NCI-H1436 treated with DMSO at 0.1 percent for 48 hours (cell line): Measurements from ENCODE around the gene LZTFL1.

Experiments used
- DNase-seq: peaks from one replicate; lab custom pipeline; 2025; lab: John Stamatoyannopoulos, UW

LZTFL1 gene

GRCh38 chr3:45841757-45842491 lies at the start of gene LZTFL1:
Gene LZTFL1, minus strand, starts transcription at chr3:45842119. Its CDS starts 128 bp downstream, at chr3:45841991.
- peak; percentile 34 for DNase-seq

- DNase-seq: no peak
These were observed 48.5 kb upstream of the LZTFL1 start for GRCh38 chr3:45890405-45890804.

- no peak for DNase-seq
These were observed 47.4 kb upstream of the LZTFL1 start for GRCh38 chr3:45889337-45889736.

GRCh38 chr3:45887759-45888511 lies 46.0 kb upstream of the LZTFL1 start:
- DNase-seq: no peak

- DNase-seq: no peak
These were observed 45.4 kb upstream of the LZTFL1 start for GRCh38 chr3:45887285-45887684.

GRCh38 chr3:45885979-45886705 lies 44.2 kb upstream of the LZTFL1 start, which contains the start of gene CCR9:
Gene CCR9, plus strand, starts transcription at chr3:45886543. Its CDS starts 8,391 bp downstream, at chr3:45894934.
- DNase-seq: no peak

- DNase-seq: no peak
These were observed 42.7 kb upstream of the LZTFL1 start for GRCh38 chr3:45884368-45885201.

GRCh38 chr3:45881078-45882022 lies 39.4 kb upstream of the LZTFL1 start:
- no peak for DNase-seq

GRCh38 chr3:45880725-45881077 lies 38.8 kb upstream of the LZTFL1 start:
- DNase-seq: no peak

- DNase-seq: no peak
These were observed 36.2 kb upstream of the LZTFL1 start for GRCh38 chr3:45878124-45878523.

GRCh38 chr3:45874677-45875346 lies 32.9 kb upstream of the LZTFL1 start:
- no peak for DNase-seq

GRCh38 chr3:45873638-45874037 lies 31.7 kb upstream of the LZTFL1 start:
- DNase-seq: no peak

- DNase-seq: no peak
These were observed 31.1 kb upstream of the LZTFL1 start for GRCh38 chr3:45873036-45873435.

- DNase-seq: no peak
These were observed 30.6 kb upstream of the LZTFL1 start for GRCh38 chr3:45872569-45872968.

- no peak for DNase-seq
These were observed 29.9 kb upstream of the LZTFL1 start for GRCh38 chr3:45871780-45872179.

- DNase-seq: no peak
These were observed 28.2 kb upstream of the LZTFL1 start for GRCh38 chr3:45870099-45870498.

- no peak for DNase-seq
These were observed 27.7 kb upstream of the LZTFL1 start for GRCh38 chr3:45869638-45870037.

- no peak for DNase-seq
These were observed 26.7 kb upstream of the LZTFL1 start for GRCh38 chr3:45868650-45869049.

- DNase-seq: no peak
These were observed 26.3 kb upstream of the LZTFL1 start for GRCh38 chr3:45868213-45868612.

- no peak for DNase-seq
These were observed 23.6 kb upstream of the LZTFL1 start for GRCh38 chr3:45865563-45865962.
